Measurements from ENCODE around the gene ZNF14.

DNA sequence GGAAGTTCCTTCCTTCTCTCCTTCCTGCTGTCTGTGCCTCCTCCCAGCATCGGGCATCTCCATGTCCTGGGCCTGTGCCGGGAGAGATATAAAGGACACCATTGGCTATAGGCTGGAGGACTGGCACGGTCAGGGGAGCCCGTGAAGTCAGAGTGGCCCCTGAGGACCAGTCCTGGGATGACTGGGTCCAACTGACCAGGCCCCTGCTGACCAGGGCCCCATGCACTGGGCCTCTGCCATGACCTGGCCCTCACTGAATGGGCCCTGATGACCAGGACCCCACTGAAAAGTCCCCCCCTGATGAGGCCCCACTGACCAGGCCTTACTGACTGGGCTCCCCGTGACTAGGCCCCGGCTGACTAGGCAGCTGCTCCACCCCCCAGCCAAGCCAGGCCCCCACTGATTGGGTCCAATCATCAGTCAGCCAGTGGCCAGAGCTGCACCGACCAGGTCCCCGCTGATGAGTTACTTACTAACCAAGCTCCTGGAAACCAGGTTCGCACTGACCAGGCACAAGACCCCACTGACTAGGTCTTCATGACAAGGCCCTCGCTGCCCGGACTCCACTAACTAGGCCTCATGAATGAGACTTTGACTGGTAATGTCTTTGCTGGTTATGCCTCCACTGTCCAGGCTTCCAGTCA is 20.0 kb upstream of the ZNF14 start:
- TF ChIP-seq, protein P1, sequence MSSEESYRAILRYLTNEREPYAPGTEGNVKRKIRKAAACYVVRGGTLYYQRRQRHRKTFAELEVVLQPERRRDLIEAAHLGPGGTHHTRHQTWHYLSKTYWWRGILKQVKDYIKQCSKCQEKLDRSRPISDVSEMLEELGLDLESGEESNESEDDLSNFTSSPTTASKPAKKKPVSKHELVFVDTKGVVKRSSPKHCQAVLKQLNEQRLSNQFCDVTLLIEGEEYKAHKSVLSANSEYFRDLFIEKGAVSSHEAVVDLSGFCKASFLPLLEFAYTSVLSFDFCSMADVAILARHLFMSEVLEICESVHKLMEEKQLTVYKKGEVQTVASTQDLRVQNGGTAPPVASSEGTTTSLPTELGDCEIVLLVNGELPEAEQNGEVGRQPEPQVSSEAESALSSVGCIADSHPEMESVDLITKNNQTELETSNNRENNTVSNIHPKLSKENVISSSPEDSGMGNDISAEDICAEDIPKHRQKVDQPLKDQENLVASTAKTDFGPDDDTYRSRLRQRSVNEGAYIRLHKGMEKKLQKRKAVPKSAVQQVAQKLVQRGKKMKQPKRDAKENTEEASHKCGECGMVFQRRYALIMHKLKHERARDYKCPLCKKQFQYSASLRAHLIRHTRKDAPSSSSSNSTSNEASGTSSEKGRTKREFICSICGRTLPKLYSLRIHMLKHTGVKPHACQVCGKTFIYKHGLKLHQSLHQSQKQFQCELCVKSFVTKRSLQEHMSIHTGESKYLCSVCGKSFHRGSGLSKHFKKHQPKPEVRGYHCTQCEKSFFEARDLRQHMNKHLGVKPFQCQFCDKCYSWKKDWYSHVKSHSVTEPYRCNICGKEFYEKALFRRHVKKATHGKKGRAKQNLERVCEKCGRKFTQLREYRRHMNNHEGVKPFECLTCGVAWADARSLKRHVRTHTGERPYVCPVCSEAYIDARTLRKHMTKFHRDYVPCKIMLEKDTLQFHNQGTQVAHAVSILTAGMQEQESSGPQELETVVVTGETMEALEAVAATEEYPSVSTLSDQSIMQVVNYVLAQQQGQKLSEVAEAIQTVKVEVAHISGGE (tag by site-specific recombination; conservative IDR thresholded peaks at IDR 0.05; ENCODE audit: low read depth), result no peak
- TF ChIP-seq ZBTB20 (tag by site-specific recombination; IDR thresholded peaks at IDR 0.05), result no peak
- no peak for TF ChIP-seq ZNF560 (tag by site-specific recombination; IDR thresholded peaks at IDR 0.05; ENCODE audit: borderline replicate concordance)
- TF ChIP-seq ZNF146 (tag by site-specific recombination; IDR thresholded peaks at IDR 0.05), result no peak
- TF ChIP-seq, protein P2, sequence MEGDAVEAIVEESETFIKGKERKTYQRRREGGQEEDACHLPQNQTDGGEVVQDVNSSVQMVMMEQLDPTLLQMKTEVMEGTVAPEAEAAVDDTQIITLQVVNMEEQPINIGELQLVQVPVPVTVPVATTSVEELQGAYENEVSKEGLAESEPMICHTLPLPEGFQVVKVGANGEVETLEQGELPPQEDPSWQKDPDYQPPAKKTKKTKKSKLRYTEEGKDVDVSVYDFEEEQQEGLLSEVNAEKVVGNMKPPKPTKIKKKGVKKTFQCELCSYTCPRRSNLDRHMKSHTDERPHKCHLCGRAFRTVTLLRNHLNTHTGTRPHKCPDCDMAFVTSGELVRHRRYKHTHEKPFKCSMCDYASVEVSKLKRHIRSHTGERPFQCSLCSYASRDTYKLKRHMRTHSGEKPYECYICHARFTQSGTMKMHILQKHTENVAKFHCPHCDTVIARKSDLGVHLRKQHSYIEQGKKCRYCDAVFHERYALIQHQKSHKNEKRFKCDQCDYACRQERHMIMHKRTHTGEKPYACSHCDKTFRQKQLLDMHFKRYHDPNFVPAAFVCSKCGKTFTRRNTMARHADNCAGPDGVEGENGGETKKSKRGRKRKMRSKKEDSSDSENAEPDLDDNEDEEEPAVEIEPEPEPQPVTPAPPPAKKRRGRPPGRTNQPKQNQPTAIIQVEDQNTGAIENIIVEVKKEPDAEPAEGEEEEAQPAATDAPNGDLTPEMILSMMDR (tag by site-specific recombination; IDR thresholded peaks at IDR 0.05), result no peak
- TF ChIP-seq KLF9 (tag by site-specific recombination; IDR thresholded peaks at IDR 0.05; ENCODE audit: low read depth), result no peak
- TF ChIP-seq ZNF501 (tag by site-specific recombination; IDR thresholded peaks at IDR 0.05), result no peak
- no peak for TF ChIP-seq ZNF366 (tag by site-specific recombination; conservative IDR thresholded peaks at IDR 0.05)
- no peak for TF ChIP-seq ZNF175 (tag by site-specific recombination; IDR thresholded peaks at IDR 0.05)
- no peak for TF ChIP-seq SP2 (tag by site-specific recombination; IDR thresholded peaks at IDR 0.05)
- TF ChIP-seq ZFP41 (tag by site-specific recombination; IDR thresholded peaks at IDR 0.05; ENCODE audit: borderline replicate concordance), result no peak
- TF ChIP-seq ZNF768 (tag by site-specific recombination; IDR thresholded peaks at IDR 0.05), result no peak
- TF ChIP-seq, protein P3, sequence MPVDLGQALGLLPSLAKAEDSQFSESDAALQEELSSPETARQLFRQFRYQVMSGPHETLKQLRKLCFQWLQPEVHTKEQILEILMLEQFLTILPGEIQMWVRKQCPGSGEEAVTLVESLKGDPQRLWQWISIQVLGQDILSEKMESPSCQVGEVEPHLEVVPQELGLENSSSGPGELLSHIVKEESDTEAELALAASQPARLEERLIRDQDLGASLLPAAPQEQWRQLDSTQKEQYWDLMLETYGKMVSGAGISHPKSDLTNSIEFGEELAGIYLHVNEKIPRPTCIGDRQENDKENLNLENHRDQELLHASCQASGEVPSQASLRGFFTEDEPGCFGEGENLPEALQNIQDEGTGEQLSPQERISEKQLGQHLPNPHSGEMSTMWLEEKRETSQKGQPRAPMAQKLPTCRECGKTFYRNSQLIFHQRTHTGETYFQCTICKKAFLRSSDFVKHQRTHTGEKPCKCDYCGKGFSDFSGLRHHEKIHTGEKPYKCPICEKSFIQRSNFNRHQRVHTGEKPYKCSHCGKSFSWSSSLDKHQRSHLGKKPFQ (tag by site-specific recombination; IDR thresholded peaks at IDR 0.05), result no peak

Data from HEK293 (cell line).